ENCODE data around the gene SNCA.

Gene SNCA

DNA sequence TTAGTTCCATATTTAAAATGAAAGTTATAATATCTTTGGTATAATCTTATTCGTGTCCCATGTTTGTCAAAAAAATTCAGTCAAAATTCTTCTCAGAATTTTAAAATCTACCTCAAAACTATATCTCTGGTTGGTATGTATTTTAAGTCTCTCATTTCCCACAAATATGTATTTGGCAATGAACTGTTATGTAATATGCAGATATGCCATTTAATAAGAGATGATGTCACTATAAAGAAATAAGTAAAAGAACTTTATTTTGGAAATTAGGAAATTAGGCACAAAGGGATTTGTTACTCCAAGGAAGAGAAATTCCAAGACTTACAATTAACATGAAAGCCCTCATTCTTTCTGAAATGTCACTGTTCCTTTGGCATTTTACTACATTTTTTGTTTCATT, 15.3 kb downstream of the SNCA start:
- no peak overlapping the region for H3K4me3 ChIP-seq (replicated peaks in 1 of 2; ENCODE audit: low read depth in 2 of 2, low read length in 2 of 2)
- no peak for DNase-seq (ENCODE audit: low read depth in 2 of 2)
- TF ChIP-seq, protein P1, sequence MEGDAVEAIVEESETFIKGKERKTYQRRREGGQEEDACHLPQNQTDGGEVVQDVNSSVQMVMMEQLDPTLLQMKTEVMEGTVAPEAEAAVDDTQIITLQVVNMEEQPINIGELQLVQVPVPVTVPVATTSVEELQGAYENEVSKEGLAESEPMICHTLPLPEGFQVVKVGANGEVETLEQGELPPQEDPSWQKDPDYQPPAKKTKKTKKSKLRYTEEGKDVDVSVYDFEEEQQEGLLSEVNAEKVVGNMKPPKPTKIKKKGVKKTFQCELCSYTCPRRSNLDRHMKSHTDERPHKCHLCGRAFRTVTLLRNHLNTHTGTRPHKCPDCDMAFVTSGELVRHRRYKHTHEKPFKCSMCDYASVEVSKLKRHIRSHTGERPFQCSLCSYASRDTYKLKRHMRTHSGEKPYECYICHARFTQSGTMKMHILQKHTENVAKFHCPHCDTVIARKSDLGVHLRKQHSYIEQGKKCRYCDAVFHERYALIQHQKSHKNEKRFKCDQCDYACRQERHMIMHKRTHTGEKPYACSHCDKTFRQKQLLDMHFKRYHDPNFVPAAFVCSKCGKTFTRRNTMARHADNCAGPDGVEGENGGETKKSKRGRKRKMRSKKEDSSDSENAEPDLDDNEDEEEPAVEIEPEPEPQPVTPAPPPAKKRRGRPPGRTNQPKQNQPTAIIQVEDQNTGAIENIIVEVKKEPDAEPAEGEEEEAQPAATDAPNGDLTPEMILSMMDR (IDR thresholded peaks at IDR 0.05; ENCODE audit: low read depth, low read length), result no peak

DNA sequence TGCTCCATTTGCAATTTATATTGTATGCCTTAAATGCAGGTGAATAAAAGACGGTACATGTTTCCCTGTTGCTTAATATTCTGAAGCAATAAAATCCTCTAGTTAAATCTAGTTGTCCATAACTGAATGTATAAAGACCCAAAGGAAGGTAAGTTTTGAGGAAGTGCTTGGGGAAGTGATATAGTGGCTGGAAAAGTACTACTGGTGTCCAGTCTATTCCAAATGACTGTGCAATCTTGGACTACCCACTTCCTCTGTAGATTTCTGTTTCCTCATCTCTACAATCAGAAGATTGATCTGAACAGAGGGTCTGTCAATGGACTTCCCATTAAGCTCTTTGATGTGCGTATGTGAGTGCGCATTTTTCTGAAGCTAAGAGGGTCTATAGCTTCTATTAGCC, 17.0 kb downstream of the SNCA start:
- no peak overlapping the region for H3K4me3 ChIP-seq (replicated peaks in 1 of 2; ENCODE audit: low read depth in 2 of 2, low read length in 2 of 2)
- no peak for DNase-seq (ENCODE audit: low read depth in 2 of 2)
- TF ChIP-seq, protein P1 (IDR thresholded peaks at IDR 0.05; ENCODE audit: low read depth, low read length), result no peak

DNA sequence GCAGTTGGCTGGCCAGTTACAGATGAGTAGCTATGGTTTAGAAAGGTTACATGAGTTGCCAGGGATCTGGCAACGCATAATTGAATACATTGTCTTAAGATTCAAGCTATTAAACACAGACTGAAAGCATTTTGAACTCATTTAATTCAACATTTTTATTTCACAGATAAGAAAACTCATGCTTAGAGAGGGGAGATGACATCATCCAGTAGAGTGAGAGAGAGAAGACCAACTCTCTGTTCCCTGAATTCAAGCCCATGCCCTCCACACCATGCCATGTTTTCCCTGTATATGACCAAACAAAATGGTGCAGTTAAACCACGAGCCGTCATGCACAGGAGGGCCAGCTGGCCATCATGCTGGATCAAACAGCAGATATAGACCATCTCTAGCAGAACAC, 22.6 kb downstream of the SNCA start:
- DNase-seq (ENCODE audit: low read depth in 2 of 2), result no peak
- TF ChIP-seq, protein P1 (IDR thresholded peaks at IDR 0.05; ENCODE audit: low read depth, low read length), result no peak
- no peak overlapping the region for H3K4me3 ChIP-seq (replicated peaks in 1 of 2; ENCODE audit: low read depth in 2 of 2, low read length in 2 of 2)

DNA sequence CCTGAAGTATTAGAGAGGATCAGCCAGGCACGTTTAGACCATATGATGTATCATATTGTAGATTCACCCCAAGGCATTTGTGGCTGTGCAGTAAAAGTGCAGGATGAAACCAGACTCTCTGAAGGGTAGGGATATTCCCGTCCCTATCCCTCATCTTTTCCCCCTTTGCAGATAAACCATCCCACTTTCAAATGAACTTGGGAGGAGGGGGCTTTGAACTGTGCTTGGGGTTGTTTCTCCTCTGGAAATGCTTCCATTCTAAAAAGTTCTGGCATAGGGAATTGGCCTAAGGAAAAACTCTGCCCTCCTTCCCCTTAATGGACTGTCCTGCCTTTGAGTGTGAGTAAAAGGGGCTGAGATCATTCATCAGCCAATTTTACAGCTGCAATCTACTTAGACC, 23.8 kb downstream of the SNCA start:
- no peak for DNase-seq (ENCODE audit: low read depth in 2 of 2)
- H3K4me3 ChIP-seq (replicated peaks in 1 of 2; ENCODE audit: low read depth in 2 of 2, low read length in 2 of 2), result no peak overlapping the region
- TF ChIP-seq, protein P1 (IDR thresholded peaks at IDR 0.05; ENCODE audit: low read depth, low read length), result no peak

DNA sequence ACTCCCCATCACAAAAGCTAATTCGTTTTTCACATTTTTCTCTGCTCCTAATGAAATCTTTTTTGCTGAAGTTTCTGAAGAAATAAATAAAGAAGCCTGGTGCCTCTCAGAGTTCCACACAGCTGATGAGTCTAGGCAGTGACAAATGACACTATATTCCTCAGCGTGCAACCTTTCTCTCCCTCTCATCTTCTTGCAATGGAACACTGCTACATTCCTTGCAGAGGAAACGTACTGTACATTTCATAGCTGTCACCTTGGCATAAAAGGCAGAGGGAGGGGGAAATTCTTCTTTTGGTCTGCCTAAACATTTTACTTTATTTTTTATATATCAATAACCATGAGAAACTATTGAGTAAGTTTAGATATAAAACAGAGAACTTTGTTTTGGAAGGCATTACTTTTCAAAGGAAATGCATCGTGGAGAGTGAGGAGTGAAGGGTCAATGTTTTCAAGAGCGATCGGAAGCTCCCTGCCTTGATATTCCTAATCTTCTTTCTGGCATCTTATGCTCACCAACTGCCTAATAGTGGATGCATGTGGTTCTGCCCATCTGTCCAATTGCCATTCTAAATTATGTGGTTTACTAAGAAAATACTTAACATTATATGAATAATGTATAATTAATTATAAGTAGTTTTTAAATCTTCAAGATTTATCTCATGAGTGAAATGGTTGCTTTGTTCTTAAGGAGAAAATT, 29.4 kb downstream of the SNCA start:
- TF ChIP-seq, protein P1 (IDR thresholded peaks at IDR 0.05; ENCODE audit: low read depth, low read length), result no peak
- DNase-seq (ENCODE audit: low read depth in 2 of 2), result no peak

DNA sequence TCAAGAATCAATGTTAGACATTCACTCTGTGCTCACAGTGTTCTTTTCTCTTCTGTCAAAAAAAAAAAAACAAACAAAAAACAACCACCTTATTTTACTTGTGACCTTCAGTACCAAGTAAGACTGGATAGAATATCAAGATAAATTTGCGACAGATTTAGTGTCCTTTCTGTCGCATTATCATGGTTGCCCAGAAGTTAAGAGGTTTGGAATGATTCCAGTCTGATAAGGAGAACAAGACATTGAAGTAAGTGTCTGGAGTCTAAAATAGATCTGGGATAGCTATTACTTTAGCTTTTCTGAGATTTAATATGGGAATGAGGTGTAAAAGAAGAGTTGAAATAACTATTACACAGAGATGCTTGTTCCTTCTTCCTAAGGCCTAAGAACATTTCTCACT, 31.7 kb downstream of the SNCA start:
- no peak overlapping the region for H3K4me3 ChIP-seq (replicated peaks in 1 of 2; ENCODE audit: low read depth in 2 of 2, low read length in 2 of 2)
- TF ChIP-seq, protein P1 (IDR thresholded peaks at IDR 0.05; ENCODE audit: low read depth, low read length), result no peak
- no peak for DNase-seq (ENCODE audit: low read depth in 2 of 2)

More for the DNA sequence above, 29.4 kb downstream of the SNCA start:
- no peak overlapping the region for H3K4me3 ChIP-seq (replicated peaks in 1 of 2; ENCODE audit: low read depth in 2 of 2, low read length in 2 of 2)

DNA sequence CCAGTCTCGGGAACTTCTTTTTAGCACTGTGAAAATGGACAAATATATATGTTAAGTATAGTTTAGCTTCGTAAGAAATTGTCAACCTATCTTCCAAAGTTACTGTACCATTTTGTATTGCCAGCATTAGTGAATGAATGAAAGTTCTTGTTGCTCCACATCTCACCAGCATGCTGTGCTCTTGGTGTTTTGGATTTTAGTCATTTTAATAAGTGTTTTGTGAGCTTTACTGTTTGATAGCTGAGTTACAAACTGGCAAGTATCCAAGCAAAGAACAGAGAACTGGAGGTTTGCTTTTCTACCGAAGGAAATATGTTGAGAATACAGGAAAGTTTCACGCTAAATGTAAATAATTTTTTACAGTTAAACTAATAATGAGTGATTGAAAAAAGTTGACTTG, 33.0 kb downstream of the SNCA start:
- no peak for DNase-seq (ENCODE audit: low read depth in 2 of 2)
- H3K4me3 ChIP-seq (replicated peaks in 1 of 2; ENCODE audit: low read depth in 2 of 2, low read length in 2 of 2), result no peak overlapping the region
- TF ChIP-seq, protein P1 (IDR thresholded peaks at IDR 0.05; ENCODE audit: low read depth, low read length), result no peak
